GM10847 (cell line): ENCODE results near the gene PPIP5K1.

ENCODE experiments used
- POLR2A ChIP-seq: IDR thresholded peaks from 2 replicates; pipeline ENCODE4 v1.6.1; 2011; ENCODE audit not compliant: insufficient read length; ENCODE audit errors: extremely low read depth

The PPIP5K1 gene

GRCh38 chr15:43517354-43518196, 72.4 kb downstream of the PPIP5K1 start, which contains the start of gene MAP1A:
Gene MAP1A, plus strand, starts transcription at chr15:43517608. Its CDS starts 3,866 bp downstream, at chr15:43521474.
- TF ChIP-seq POLR2A: no peak

GRCh38 chr15:43516801-43517353, 73.1 kb downstream of the PPIP5K1 start:
- TF ChIP-seq POLR2A: no peak

GRCh38 chr15:43516185-43516584, 73.8 kb downstream of the PPIP5K1 start:
- TF ChIP-seq POLR2A: no peak

- TF ChIP-seq POLR2A: no peak
These were observed 74.3 kb downstream of the PPIP5K1 start for GRCh38 chr15:43515741-43516140.

- TF ChIP-seq POLR2A: no peak
These were observed 75.6 kb downstream of the PPIP5K1 start for GRCh38 chr15:43514241-43515057.

- TF ChIP-seq POLR2A: no peak
These were observed 76.5 kb downstream of the PPIP5K1 start for GRCh38 chr15:43513550-43513949.

GRCh38 chr15:43511012-43511885, 78.8 kb downstream of the PPIP5K1 start:
- TF ChIP-seq POLR2A: no peak

GRCh38 chr15:43510200-43511011, 79.6 kb downstream of the PPIP5K1 start:
- peak; percentile 11 for TF ChIP-seq POLR2A

- TF ChIP-seq POLR2A: no peak
These were observed 80.3 kb downstream of the PPIP5K1 start for GRCh38 chr15:43509660-43510199.

GRCh38 chr15:43508991-43509659, 80.9 kb downstream of the PPIP5K1 start:
- TF ChIP-seq POLR2A: no peak

- no peak for TF ChIP-seq POLR2A
These were observed 81.6 kb downstream of the PPIP5K1 start for GRCh38 chr15:43508421-43508820.

GRCh38 chr15:43505738-43506137, 84.3 kb downstream of the PPIP5K1 start:
- TF ChIP-seq POLR2A: no peak

- no peak for TF ChIP-seq POLR2A
These were observed 90.4 kb downstream of the PPIP5K1 start for GRCh38 chr15:43499635-43500034.
